ENCODE results near the gene LARGE1. TPM values are rescaled to one million over a fixed set of nuclear protein-coding genes. Genes with fewer than 3 reads are reported as not detected.

LARGE1 gene
- polyA plus RNA-seq, 1 donor, result 17.8 TPM

- no CpG with 5 or more reads among the region's 5 CpGs for WGBS (ENCODE audit: insufficient coverage, low lambda C conversion rate)
- Histone ChIP-seq H3K4me1 (ENCODE audit: control insufficient read depth, insufficient read depth, low read length) (no peaks in the 10 kb centered on the region), H3K9me3 (ENCODE audit: control insufficient read depth, low read depth, low read length) (no peaks in the 10 kb centered on the region), H3K4me3 (ENCODE audit: low read length) (no peak overlapping the region), H3K27ac (ENCODE audit: low read length) (no peak overlapping the region), H3K27me3 (ENCODE audit: control insufficient read depth, insufficient read depth, low read length) (no peaks in the 10 kb centered on the region), H3K36me3 (ENCODE audit: control insufficient read depth, insufficient read depth, low read length) (no peaks in the 10 kb centered on the region)
- no peak for DNase-seq
Observed at GRCh38 chr22:33889748-33890147, 30.5 kb downstream of the LARGE1 start.

GRCh38 chr22:33888821-33889220 is 31.5 kb downstream of the LARGE1 start:
- Histone ChIP-seq H3K27ac (ENCODE audit: low read length) (no peak overlapping the region), H3K9me3 (ENCODE audit: control insufficient read depth, low read depth, low read length) (no peaks in the 10 kb centered on the region), H3K36me3 (ENCODE audit: control insufficient read depth, insufficient read depth, low read length) (no peaks in the 10 kb centered on the region), H3K4me3 (ENCODE audit: low read length) (no peak overlapping the region), H3K4me1 (ENCODE audit: control insufficient read depth, insufficient read depth, low read length) (no peaks in the 10 kb centered on the region), H3K27me3 (ENCODE audit: control insufficient read depth, insufficient read depth, low read length) (no peaks in the 10 kb centered on the region)
- WGBS (ENCODE audit: insufficient coverage, low lambda C conversion rate), result no CpG with 5 or more reads among the region's 4 CpGs
- no peak for DNase-seq

DNA sequence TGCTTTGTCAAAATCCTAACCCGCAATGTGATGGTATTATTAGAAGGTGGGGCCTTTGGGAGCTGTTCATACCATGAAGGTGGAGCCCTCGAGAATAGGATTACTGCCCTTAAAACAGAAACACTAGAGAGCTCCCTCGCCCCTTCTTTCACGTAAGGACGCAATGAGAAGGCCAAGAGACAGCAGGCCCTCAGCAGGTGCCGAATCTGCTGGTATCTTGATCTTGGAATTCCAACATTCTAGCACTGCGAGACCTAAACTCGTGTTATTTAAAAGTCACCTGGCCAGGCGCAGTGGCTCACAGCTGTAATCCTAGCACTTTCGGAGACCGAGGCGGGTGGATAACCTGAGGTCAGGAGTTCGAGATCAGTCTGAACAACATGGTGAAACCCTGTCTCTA is 33.1 kb downstream of the LARGE1 start:
- H3K27me3 ChIP-seq (ENCODE audit: control insufficient read depth, insufficient read depth, low read length), result no peaks in the 10 kb centered on the region
- H3K4me1 ChIP-seq (ENCODE audit: control insufficient read depth, insufficient read depth, low read length), result no peaks in the 10 kb centered on the region
- WGBS (ENCODE audit: insufficient coverage, low lambda C conversion rate), result no CpG with 5 or more reads among the region's 13 CpGs
- DNase-seq, result no peak
- H3K27ac ChIP-seq (ENCODE audit: low read length), result no peak overlapping the region
- H3K9me3 ChIP-seq (ENCODE audit: control insufficient read depth, low read depth, low read length), result no peaks in the 10 kb centered on the region
- H3K36me3 ChIP-seq (ENCODE audit: control insufficient read depth, insufficient read depth, low read length), result no peaks in the 10 kb centered on the region
- H3K4me3 ChIP-seq (ENCODE audit: low read length), result no peak overlapping the region

DNA sequence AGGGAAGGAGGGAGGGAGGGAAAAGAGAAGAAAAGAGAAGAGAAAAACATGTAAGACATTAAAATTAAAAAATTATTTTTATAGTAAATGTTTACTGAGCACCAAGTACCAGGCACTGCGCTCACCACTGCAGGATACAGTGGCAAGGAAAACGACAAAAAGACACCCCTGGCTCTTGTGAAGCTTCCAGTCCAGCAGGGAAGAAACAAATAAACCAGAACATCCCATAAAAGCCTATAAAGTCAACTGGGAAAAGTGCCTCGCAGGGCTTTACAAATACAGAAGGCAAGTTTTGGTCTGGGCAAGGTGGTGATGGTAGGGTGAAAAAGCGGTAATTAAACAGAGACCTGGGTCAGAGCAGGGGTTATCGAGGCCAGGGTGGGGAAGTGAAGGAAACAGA is 33.6 kb downstream of the LARGE1 start:
- no peaks in the 10 kb centered on the region for H3K27me3 ChIP-seq (ENCODE audit: control insufficient read depth, insufficient read depth, low read length)
- H3K27ac ChIP-seq (ENCODE audit: low read length), result no peak overlapping the region
- no peak for DNase-seq
- H3K9me3 ChIP-seq (ENCODE audit: control insufficient read depth, low read depth, low read length), result no peaks in the 10 kb centered on the region
- WGBS (ENCODE audit: insufficient coverage, low lambda C conversion rate), result 87% methylated on average over 3 of the region's 5 CpGs
- H3K4me1 ChIP-seq (ENCODE audit: control insufficient read depth, insufficient read depth, low read length), result no peaks in the 10 kb centered on the region
- H3K36me3 ChIP-seq (ENCODE audit: control insufficient read depth, insufficient read depth, low read length), result no peaks in the 10 kb centered on the region
- H3K4me3 ChIP-seq (ENCODE audit: low read length), result no peak overlapping the region

- H3K4me3 ChIP-seq (ENCODE audit: low read length), result no peak overlapping the region
Observed at GRCh38 chr22:33884829-33885228, 35.4 kb downstream of the LARGE1 start.

GRCh38 chr22:33883961-33884808 is 36.1 kb downstream of the LARGE1 start:
- Histone ChIP-seq H3K4me1 (ENCODE audit: control insufficient read depth, insufficient read depth, low read length) (no peaks in the 10 kb centered on the region), H3K4me3 (ENCODE audit: low read length) (no peak overlapping the region), H3K27ac (ENCODE audit: low read length) (no peak overlapping the region), H3K9me3 (ENCODE audit: control insufficient read depth, low read depth, low read length) (no peaks in the 10 kb centered on the region), H3K36me3 (ENCODE audit: control insufficient read depth, insufficient read depth, low read length) (no peaks in the 10 kb centered on the region), H3K27me3 (ENCODE audit: control insufficient read depth, insufficient read depth, low read length) (no peaks in the 10 kb centered on the region)
- no CpG with 5 or more reads among the region's 19 CpGs for WGBS (ENCODE audit: insufficient coverage, low lambda C conversion rate)
- DNase-seq, result no peak

More at GRCh38 chr22:33884829-33885228, 35.4 kb downstream of the LARGE1 start:
- Histone ChIP-seq H3K27me3 (ENCODE audit: control insufficient read depth, insufficient read depth, low read length) (no peaks in the 10 kb centered on the region), H3K36me3 (ENCODE audit: control insufficient read depth, insufficient read depth, low read length) (no peaks in the 10 kb centered on the region), H3K4me1 (ENCODE audit: control insufficient read depth, insufficient read depth, low read length) (no peaks in the 10 kb centered on the region), H3K27ac (ENCODE audit: low read length) (no peak overlapping the region), H3K9me3 (ENCODE audit: control insufficient read depth, low read depth, low read length) (no peaks in the 10 kb centered on the region)
- no CpG with 5 or more reads among the region's 7 CpGs for WGBS (ENCODE audit: insufficient coverage, low lambda C conversion rate)
- no peak for DNase-seq

GRCh38 chr22:33883561-33883960 is 36.7 kb downstream of the LARGE1 start:
- H3K27ac ChIP-seq (ENCODE audit: low read length), result no peak overlapping the region
- DNase-seq, result no peak
- no peak overlapping the region for H3K4me3 ChIP-seq (ENCODE audit: low read length)
- WGBS (ENCODE audit: insufficient coverage, low lambda C conversion rate), result no CpG with 5 or more reads among the region's 6 CpGs
- H3K9me3 ChIP-seq (ENCODE audit: control insufficient read depth, low read depth, low read length), result no peaks in the 10 kb centered on the region
- no peaks in the 10 kb centered on the region for H3K27me3 ChIP-seq (ENCODE audit: control insufficient read depth, insufficient read depth, low read length)
- H3K36me3 ChIP-seq (ENCODE audit: control insufficient read depth, insufficient read depth, low read length), result no peaks in the 10 kb centered on the region
- no peaks in the 10 kb centered on the region for H3K4me1 ChIP-seq (ENCODE audit: control insufficient read depth, insufficient read depth, low read length)

- WGBS (ENCODE audit: insufficient coverage, low lambda C conversion rate), result no CpG with 5 or more reads among the region's 6 CpGs
Observed at GRCh38 chr22:33882991-33883390, 37.3 kb downstream of the LARGE1 start.

DNA sequence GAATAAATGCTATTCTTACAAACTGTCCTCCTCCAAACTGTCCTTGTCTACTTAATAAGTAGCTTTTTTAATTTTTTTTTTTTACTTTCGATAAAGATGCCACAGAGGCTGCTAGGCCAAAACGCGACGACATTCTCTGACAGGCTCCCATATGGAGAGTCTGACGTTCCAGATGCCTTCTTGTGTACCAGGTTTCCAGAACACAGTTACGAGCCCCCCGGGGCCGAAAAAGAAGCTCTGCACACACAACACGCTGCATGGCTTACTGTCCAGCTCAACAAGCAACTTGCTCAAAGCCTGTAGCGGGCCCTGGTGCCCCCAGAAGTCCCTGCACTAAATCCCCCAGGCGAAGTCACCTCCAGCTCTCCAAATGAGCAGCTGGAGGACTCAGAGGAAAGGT is 39.3 kb downstream of the LARGE1 start:
- Histone ChIP-seq H3K27me3 (ENCODE audit: control insufficient read depth, insufficient read depth, low read length) (no peaks in the 10 kb centered on the region), H3K36me3 (ENCODE audit: control insufficient read depth, insufficient read depth, low read length) (no peaks in the 10 kb centered on the region), H3K4me1 (ENCODE audit: control insufficient read depth, insufficient read depth, low read length) (no peaks in the 10 kb centered on the region), H3K4me3 (ENCODE audit: low read length) (no peak overlapping the region), H3K9me3 (ENCODE audit: control insufficient read depth, low read depth, low read length) (no peaks in the 10 kb centered on the region), H3K27ac (ENCODE audit: low read length) (no peak overlapping the region)
- WGBS (ENCODE audit: insufficient coverage, low lambda C conversion rate), result 90% methylated on average over 3 of the region's 11 CpGs
- DNase-seq, result no peak

More at GRCh38 chr22:33882991-33883390, 37.3 kb downstream of the LARGE1 start:
- no peak overlapping the region for H3K4me3 ChIP-seq (ENCODE audit: low read length)
- H3K9me3 ChIP-seq (ENCODE audit: control insufficient read depth, low read depth, low read length), result no peaks in the 10 kb centered on the region
- no peaks in the 10 kb centered on the region for H3K4me1 ChIP-seq (ENCODE audit: control insufficient read depth, insufficient read depth, low read length)
- no peak overlapping the region for H3K27ac ChIP-seq (ENCODE audit: low read length)
- H3K36me3 ChIP-seq (ENCODE audit: control insufficient read depth, insufficient read depth, low read length), result no peaks in the 10 kb centered on the region
- no peaks in the 10 kb centered on the region for H3K27me3 ChIP-seq (ENCODE audit: control insufficient read depth, insufficient read depth, low read length)
- no peak for DNase-seq

GRCh38 chr22:33879796-33880195 is 40.5 kb downstream of the LARGE1 start:
- Histone ChIP-seq H3K27me3 (ENCODE audit: control insufficient read depth, insufficient read depth, low read length) (no peaks in the 10 kb centered on the region), H3K36me3 (ENCODE audit: control insufficient read depth, insufficient read depth, low read length) (no peaks in the 10 kb centered on the region), H3K4me3 (ENCODE audit: low read length) (no peak overlapping the region), H3K27ac (ENCODE audit: low read length) (no peak overlapping the region), H3K4me1 (ENCODE audit: control insufficient read depth, insufficient read depth, low read length) (no peaks in the 10 kb centered on the region), H3K9me3 (ENCODE audit: control insufficient read depth, low read depth, low read length) (no peaks in the 10 kb centered on the region)
- WGBS (ENCODE audit: insufficient coverage, low lambda C conversion rate), result no CpG with 5 or more reads among the region's 4 CpGs
- DNase-seq, result no peak

DNA sequence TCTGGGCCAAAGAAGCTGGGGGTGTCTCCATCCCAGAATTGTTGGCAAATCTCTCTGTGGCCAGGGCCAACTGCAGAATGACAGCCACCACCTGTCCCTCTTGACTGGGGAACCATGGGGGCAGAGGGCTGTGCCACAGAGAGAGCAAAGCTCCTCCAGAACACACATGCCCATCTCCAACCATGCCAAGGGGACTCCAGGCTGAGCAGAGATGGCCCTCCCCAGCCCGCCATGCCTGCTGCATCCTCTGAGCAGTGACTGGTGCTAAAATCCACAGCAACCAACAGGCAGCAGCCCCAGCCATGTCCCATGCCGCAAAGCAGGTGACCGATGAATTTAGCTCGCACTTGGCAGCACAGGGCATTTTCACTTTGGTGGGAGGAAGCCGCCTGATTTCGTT is 45.0 kb downstream of the LARGE1 start:
- Histone ChIP-seq H3K27ac (ENCODE audit: low read length) (no peak overlapping the region), H3K4me1 (ENCODE audit: control insufficient read depth, insufficient read depth, low read length) (peaks cover 8% of the 10 kb centered on the region), H3K36me3 (ENCODE audit: control insufficient read depth, insufficient read depth, low read length) (no peaks in the 10 kb centered on the region), H3K9me3 (ENCODE audit: control insufficient read depth, low read depth, low read length) (no peaks in the 10 kb centered on the region), H3K27me3 (ENCODE audit: control insufficient read depth, insufficient read depth, low read length) (no peaks in the 10 kb centered on the region), H3K4me3 (ENCODE audit: low read length) (no peak overlapping the region)
- WGBS (ENCODE audit: insufficient coverage, low lambda C conversion rate), result no CpG with 5 or more reads among the region's 6 CpGs
- DNase-seq, result no peak
